Stimulated activated CD4-positive, alpha-beta T cell treated with anti-CD3 and anti-CD28 coated beads, Interleukin-4, amount 100 ng/mL, for 48 hours (primary cell): Measurements from ENCODE around the gene CACNA1I.

Experiments
- DNase-seq, 2 donors: peaks; one replicate each; pipeline ENCODE4 v3.0.0-alpha.2; 2020; ENCODE audit warnings: low read depth in 2 of 2

Gene CACNA1I

DNA sequence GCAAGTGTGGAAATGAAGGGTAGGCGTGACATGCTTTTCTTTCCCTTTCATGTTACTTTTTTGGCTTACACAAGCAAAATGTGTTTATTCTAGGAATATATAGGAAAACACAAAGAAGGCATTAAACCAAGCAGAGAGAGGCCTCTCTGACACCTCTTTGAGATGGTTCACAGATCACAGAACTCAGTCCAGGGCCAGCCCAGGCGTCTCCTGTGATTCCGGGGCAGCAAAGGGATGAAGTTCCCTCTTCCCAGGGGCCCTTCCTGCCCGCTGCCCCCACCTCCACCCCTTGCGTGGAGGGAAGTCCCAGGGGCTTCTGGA is 78.0 kb downstream of the CACNA1I start:
- no peak for DNase-seq

DNA sequence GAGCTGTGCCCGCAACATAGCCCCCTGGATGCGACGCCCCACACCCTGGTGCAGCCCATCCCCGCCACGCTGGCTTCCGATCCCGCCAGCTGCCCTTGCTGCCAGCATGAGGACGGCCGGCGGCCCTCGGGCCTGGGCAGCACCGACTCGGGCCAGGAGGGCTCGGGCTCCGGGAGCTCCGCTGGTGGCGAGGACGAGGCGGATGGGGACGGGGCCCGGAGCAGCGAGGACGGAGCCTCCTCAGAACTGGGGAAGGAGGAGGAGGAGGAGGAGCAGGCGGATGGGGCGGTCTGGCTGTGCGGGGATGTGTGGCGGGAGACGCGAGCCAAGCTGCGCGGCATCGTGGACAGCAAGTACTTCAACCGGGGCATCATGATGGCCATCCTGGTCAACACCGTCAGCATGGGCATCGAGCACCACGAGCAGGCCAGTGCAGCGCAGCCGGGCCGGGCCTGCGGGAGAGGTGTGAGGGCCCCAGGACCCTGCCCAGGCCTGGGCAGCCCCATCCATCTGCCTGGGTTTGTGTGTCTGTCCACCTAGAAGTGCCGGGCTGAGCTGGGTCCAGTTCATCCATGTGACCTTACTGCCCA is 79.0 kb downstream of the CACNA1I start:
- DNase-seq, result no peak

DNA sequence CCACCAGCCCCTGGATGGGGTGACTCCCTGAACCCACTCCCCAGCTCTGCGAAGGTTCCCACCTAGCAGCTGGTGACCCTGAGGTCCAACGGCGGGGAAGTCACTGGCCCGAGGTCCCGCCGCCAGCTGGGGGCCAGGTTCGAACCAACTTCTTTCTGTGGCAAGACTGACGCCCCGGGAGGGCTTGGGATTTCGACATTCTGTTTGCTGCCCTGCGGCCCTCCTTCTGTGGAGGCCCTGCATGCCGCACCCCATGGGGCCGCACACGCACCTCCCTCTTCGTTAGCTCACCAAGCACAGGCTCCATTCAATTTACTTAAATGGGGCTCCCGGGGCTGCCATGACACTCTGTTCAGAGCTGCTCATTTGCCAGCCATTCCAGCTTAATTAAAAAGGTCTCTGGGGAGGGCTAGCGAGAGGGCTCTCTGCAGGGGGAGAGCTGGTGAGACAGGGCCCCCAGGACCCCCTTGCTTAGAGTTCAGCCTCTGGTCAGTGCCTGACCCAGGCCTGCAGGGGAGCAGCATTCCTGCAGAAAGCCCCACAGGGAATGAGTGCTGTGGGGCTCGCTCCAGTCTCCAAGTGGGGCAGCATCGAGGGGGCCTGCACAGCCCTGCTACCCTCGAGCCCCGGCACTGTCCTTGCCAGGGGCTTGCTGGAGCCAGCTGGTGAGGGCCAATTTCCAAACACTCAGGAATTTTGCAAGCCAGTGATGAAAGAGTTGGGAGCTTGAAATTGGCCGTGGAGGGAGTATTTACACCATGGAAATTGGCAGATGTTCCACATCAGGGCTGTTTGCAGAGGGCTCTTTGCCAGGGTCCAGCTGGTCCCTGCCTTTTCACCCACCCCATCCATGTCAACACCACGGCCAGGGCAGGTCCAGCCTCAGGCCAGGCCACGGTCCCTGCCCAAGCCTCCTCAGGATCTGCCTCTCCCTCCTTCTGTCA is 80.8 kb downstream of the CACNA1I start:
- no peak for DNase-seq

DNA sequence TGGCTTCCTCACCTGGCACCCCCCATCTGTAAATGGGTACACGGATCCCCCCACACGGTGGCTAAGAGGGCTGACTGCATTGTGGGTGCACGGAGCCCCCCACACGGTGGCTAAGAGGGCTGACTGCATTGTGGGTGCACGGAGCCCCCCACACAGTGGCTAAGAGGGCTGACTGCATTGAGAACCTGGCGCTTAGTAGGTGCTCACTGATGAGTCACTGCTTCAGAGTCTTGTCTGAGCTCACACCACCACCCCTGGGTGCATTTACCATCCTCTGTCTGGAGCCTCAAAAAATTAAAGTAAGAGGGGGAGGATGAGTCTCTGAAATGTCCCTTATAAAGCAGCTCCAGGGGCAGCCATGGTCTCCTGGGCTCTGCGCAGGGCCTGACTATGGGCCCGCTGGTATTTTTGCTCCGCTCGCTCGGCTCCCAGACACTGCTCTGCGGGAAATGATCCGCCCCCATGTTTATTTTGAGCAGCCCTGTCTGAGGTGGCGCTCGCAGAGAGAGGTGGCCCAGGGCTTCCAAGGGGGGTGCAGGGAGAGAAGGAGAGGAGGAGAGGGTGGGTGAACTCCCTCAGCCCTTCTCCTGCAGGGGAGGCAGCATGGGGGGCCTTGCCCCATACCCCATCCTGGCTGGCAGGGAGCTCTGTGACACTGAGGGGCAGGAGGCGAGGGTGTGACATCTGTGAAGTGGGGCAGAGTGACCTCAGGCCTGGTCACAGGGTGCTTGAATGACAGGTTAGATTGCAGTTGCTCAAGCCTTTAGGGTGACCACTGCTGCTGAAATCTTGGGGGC is 82.6 kb downstream of the CACNA1I start:
- DNase-seq, result no peak

DNA sequence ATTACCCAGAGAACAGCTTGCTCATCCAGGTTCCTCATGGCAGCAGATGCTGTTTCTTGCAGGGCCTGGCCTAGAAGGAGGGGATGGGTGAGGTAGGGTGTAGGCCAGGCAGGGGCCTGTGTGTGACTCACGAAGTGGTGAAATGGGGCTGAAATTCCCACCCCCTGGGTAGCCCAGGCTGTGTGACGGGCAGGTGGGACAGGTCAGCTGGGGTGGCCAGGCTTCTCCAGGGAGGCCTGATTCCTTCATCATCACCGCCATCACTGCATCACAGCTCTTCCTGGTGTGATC is 83.2 kb downstream of the CACNA1I start:
- no peak for DNase-seq

DNA sequence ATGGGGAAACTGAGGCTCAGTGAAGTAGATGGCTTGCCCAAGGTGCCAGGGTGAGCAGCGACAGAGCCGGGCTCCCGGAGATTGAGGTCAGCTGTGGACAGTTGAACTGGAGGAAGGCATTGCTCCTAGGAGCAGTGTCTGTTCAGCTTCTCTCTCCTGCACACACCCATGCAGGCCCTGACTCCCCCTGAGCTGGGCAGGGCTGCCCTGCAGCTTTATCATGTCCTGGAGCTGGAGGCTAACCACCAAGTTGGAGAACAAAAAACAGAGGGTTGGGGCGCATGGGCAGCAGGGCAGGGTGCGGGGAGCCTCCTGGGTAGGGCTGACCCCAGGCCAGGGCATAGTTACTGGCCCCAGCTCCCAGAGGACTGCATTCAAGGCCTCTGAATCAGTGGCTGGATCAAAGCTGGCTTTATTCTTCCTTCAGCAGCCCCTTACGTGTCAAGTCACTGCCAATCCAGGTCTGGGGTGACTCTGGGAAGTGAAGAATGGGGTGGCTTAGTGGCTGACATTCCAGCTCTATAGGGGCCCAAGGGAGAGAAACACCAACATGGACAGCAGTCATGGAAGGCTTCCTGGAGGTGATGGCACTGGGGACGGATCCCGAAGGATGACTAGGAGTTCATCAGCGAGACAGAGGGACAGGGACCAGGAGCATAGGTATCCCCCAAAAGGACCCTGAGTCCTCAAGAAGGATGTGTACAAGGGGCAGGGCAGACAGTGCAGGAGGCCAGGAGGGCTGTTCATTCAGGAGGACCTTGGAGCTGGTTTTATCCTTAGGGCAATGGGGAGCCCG is 83.8 kb downstream of the CACNA1I start:
- no peak for DNase-seq

DNA sequence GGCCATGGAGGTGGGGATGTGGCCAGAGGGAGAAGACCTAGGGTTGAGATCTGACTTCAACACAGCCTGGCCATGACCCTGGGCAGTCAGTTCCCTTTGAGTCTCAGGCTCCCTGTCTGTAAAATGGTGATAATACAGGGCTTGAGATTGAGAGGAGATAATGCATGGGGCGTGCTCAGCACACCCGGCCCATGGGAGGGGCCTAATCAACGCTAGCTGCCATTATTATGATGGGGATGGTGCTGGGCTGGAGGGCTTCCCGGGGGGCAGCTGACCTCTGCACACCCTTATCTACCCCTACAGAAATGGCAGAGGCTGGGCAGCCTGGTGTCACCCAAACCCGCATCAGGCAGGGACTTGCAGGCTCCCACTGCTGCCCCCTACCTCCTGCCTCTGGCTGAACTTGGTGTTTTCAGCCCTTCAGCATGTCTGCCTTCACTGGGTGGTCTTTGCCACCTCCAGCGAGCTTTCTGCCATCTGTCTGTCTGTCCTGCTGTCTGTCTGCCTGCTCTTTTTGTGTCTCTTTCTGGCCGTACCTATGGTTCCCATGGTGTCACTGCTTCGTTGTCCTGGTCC is 84.5 kb downstream of the CACNA1I start:
- DNase-seq, result no peak

DNA sequence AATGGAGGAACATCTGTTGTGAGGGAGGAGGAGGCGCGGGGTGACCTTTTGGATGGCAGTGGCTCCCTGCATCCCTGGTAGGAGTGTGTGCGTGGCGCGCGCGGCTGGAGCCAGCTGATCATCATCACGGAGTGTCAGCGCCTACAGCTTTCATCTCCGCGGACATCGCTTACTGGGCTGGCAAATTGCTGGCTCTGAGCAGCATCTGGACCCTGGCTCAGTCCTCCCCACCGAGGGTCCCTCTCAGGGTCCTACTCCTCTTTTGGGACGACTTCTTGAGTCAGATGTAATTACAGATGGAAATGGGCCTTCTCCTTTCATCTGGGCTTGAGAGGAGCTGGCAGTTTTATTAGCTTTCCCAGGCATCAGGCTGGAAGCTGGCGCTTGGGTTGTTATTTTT is 85.3 kb downstream of the CACNA1I start:
- DNase-seq, result no peak

DNA sequence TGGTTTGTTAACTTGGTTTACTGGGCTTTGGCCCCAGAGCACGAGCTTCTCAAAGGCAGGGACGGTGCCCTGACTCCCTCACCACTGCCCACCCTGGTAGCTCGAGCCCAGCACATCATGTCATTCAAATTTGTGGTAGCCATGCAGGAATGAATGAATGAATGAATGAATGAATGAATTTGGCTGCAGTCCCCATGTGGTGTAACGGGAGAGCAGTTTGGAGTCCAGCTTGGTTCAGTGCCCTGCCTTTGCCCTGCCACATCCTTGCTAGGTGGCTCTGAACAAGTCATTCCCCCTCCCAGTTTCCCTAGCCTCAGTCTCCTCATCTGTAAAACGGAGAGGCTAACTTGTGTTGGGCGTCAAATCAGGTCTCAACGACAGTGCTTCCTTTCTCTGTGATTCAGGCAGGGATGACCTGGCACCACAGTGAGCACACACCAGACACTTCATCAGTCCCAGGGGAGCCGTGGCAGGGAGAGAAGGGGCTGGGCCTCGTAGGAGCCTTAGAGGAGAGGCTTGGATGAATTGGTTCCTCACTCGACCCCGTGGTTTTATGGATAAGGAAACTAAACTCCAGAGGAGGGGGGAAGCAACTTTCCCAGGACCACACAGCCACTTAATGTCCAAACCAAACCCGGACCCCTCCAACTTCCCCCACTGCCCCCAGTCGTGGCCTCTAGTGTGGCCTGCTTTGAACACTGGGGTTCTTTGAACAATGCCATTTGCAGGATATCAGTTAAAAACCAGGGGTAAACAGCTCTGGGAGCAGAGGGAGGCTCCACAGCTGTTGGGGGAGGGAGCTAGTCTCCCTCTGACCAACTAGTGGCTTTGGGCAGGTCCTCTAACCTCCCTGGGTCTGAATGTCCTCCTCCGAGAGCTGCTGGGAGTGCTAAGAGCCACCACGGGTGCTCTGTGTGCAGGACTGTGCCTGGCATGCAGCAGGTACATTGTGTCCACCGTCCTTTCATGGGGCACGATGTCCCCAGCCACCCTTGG is 86.2 kb downstream of the CACNA1I start:
- no peak for DNase-seq

DNA sequence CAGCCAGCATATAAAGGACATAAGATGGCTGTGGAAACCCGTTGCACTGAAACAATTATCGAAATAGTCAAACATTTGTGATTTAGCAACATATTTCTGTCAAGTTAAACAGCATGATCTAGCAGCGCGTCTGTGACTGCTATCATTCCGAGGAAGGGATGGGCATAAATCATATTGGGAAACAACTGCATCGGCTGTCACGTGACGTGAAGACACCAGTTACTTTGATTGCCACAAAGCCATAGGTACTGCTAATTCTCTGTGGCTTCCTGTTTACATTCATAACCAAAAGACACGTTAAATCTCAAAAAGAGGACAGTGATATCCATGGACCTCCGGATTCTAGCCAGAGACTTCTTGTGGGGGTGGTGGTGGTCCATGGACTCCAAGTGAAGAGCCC is 87.8 kb downstream of the CACNA1I start:
- DNase-seq, result no peak

DNA sequence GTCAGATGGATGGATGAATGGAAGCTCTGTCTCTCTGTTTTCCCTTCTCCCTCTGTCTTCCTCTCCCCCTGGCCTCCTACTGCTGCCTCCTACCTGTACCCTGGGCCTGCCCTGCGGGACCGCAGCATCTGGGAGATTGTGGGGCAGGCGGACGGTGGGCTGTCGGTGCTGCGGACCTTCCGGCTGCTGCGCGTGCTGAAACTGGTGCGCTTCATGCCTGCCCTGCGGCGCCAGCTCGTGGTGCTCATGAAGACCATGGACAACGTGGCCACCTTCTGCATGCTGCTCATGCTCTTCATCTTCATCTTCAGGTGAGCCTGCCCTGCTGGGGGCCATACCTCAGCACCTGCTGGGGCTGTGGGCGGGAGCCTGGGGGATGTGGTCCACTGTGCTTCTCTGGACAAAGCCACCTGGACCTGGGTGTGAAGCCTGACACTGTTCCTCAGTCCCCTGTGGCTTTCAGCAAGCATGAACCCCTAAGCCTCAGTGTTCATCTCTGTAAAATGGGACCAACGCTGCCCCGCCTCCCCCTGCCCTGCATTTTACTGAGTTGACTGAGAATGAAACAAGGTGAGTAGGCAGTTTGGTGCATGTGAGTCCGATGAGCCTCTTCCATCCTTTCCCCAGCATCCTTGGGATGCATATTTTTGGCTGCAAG is 88.4 kb downstream of the CACNA1I start:
- no peak for DNase-seq

DNA sequence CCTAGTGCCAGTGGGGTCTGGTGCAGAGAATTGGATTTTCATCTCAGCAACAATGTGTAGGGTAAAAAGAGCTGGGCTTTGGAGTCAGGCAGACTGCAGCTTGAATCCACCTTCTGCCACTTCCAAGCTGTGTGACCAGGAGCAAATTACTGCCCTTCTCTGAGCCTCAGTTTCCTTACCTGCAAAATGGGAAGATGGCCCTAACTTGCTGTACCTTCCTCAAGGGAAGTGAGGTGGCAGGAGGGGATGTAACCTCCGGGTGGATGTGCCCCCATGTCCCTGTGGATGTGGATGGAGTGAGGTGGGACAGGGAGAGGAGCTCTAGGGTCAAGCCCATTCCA is 90.9 kb downstream of the CACNA1I start:
- DNase-seq, result no peak

DNA sequence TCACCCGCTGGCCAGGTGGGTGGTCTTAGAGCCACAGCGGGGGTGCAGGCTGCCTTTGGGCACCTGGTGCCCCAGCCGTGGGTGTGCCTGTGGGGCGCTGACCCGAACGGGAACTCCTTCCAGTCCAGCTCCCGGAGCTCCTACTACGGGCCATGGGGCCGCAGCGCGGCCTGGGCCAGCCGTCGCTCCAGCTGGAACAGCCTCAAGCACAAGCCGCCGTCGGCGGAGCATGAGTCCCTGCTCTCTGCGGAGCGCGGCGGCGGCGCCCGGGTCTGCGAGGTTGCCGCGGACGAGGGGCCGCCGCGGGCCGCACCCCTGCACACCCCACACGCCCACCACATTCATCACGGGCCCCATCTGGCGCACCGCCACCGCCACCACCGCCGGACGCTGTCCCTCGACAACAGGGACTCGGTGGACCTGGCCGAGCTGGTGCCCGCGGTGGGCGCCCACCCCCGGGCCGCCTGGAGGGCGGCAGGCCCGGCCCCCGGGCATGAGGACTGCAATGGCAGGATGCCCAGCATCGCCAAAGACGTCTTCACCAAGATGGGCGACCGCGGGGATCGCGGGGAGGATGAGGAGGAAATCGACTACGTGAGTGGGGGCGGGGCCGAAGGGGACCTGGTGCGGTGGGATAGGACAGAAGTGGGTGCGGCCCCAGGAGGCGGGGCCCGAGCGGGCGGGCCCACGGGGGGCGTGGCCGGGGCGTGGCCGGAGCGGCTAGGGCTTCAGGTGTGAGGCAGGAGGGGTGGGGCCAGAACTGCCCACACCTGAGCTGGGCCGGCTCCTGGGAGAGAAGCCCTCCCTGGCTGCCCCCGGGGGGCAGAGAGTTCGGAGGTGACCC is 91.5 kb downstream of the CACNA1I start:
- peak; percentile 71 to 74 for DNase-seq

DNA sequence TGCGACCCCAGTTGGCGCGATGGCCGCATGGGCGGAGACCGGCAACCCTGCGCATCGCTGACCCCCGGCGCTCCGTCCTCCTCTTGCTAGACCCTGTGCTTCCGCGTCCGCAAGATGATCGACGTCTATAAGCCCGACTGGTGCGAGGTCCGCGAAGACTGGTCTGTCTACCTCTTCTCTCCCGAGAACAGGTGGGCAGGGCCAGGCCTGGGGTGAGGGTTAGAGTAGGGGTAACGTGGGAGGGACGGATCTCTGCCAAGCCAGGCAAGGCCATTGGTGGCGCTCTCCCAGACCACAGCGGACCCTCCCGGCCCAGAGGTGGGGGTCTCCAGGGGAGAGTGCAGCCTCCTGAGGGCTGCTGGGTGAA is 92.1 kb downstream of the CACNA1I start:
- DNase-seq, result no peak

DNA sequence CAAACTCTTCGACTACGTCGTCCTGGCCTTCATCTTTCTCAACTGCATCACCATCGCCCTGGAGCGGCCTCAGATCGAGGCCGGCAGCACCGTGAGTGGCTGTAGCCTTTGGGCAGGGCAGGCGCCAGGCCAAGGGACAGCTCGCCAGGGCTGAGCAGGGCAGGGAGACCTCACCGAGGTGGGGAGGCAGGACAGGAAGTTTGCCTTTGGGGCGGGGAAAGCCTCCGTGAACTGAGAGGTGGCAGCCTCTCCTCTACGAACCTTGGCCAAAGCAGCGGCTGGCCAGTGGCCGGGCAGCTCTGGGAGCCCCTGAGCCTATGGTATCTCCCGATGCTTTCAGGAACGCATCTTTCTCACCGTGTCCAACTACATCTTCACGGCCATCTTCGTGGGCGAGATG is 93.2 kb downstream of the CACNA1I start:
- no peak for DNase-seq

DNA sequence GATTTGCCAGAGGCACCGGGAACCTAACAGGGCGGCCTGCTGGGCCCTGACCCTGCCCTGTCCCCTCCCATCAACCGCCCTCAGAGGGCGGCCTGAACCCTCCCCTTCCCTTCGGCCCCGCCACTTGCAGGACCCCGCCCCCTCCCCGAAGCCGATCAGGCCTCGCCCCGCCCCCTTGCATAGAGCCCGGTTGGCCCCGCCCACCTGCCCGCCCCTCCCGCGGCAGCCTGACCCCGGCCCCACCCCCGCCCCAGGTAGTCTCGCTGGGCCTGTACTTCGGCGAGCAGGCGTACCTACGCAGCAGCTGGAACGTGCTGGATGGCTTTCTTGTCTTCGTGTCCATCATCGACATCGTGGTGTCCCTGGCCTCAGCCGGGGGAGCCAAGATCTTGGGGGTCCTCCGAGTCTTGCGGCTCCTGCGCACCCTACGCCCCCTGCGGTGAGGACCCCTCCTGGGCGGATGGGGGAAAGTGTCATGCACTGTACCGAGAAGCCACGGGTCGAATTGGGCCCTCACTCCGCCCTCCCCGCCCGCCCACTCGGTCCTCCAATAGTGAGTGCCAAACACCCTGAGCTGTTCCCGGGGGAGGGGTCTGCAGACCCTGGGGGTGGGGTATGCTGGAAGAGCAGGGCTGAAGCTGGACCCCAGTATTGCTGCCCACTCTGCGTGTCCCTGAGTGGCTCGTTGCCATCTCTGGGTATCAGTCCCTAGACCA is 94.1 kb downstream of the CACNA1I start:
- DNase-seq, result peak; percentile 22 to 23

DNA sequence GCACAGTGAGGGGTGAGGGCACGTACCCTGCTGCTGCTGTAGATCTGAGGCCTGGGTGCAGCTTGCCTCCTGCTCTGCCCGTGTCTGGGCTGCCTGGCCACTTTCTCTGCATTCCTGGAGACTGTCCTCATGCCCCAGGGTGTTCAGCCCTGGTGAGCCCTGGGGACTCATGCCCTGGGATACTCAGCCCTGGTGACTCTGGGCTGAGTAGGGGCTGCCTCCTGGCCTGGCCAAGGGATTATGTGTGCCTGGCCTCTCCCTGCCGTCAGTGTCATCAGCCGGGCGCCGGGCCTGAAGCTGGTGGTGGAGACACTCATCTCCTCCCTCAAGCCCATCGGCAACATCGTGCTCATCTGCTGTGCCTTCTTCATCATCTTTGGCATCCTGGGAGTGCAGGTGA is 94.7 kb downstream of the CACNA1I start:
- no peak for DNase-seq

DNA sequence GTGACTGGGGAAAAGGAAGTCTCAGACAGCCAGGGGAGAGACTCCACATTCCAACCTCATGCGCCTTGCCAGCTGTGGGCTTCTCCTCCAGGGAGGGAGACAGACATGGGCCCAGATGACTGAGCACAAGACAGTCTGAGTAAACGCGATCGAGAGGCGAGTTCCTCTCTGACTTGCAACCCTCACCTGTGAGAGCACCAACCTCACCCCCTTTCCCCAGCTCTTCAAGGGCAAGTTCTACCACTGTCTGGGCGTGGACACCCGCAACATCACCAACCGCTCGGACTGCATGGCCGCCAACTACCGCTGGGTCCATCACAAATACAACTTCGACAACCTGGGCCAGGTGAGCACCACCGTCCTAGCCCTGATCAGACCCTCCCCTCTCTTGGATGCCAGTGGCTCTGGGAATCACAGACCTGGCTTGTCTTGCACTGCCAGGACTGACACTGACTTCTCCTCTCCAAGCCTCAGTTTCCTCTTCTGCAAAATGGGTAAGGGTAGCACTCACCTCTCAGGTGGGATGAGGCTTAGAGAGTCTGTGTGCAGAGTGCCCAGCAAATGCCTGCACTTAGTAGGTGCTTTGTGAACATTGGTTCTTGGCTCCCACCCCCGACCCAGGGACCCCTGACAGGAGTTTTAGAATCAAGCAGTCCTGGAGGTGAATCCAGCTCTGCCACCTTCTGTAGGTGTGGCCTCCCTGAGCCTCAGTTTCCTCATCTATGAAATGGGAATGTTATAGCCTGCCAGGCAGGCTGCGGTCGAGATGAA is 95.3 kb downstream of the CACNA1I start:
- DNase-seq, result no peak
